Mononuclear cell (primary cell): ENCODE measurements around the gene WFIKKN1. TPM values are rescaled to one million over a fixed set of nuclear protein-coding genes. Genes with fewer than 3 reads are reported as not detected.
"Not testable (repeated sequence)": the region's sequence is repeated elsewhere in the genome, so short reads cannot be mapped to it uniquely, and the experiment has no call there.

Experiments used
- H3K27me3 ChIP-seq: 2 replicates; pipeline ENCODE4 v1.6.0; 2011; ENCODE audit warnings: low read length, control low read depth; ENCODE audit not compliant: insufficient read depth
- H3K4me1 ChIP-seq: 2 replicates; pipeline ENCODE4 v1.5.1; 2011; ENCODE audit warnings: mild to moderate bottlenecking, low read length, control low read depth; ENCODE audit not compliant: insufficient read depth
- H3K4me3 ChIP-seq: 2 replicates; pipeline ENCODE4 v1.5.1; 2011; ENCODE audit warnings: mild to moderate bottlenecking, low read length, moderate library complexity
- H3K9me3 ChIP-seq: 2 replicates; pipeline ENCODE4 v1.5.1; 2011; ENCODE audit warnings: low read depth, mild to moderate bottlenecking, control low read depth, low read length
- total RNA-seq: library from RNA; depleted of rRNA; stranded (reverse); fragments of >200 nt; gene quantifications from one replicate; pipeline ENCODE4 v1.2.3, GENCODE V29; 2012

The WFIKKN1 gene
- total RNA-seq, 1 donor = 0.31 TPM

GRCh38 chr16:591231-591630 is 39.6 kb upstream of the WFIKKN1 start:
- peaks cover 73% of the 10 kb centered on the region for H3K4me1 ChIP-seq
- no peaks in the 10 kb centered on the region for H3K27me3 ChIP-seq
- H3K9me3 ChIP-seq = no peaks in the 10 kb centered on the region
- no peak overlapping the region for H3K4me3 ChIP-seq

- Histone ChIP-seq H3K27me3 (no peaks in the 10 kb centered on the region), H3K4me3 (no peak overlapping the region), H3K4me1 (peaks cover 80% of the 10 kb centered on the region), H3K9me3 (no peaks in the 10 kb centered on the region)
These were observed 38.8 kb upstream of the WFIKKN1 start for GRCh38 chr16:591892-592517.

GRCh38 chr16:592518-593306 is 38.1 kb upstream of the WFIKKN1 start:
- Histone ChIP-seq H3K27me3 (no peaks in the 10 kb centered on the region), H3K9me3 (no peaks in the 10 kb centered on the region), H3K4me3 (no peak overlapping the region), H3K4me1 (peaks cover 74% of the 10 kb centered on the region)

- Histone ChIP-seq H3K4me3 (no peak overlapping the region), H3K27me3 (no peaks in the 10 kb centered on the region), H3K9me3 (no peaks in the 10 kb centered on the region), H3K4me1 (peaks cover 67% of the 10 kb centered on the region)
These were observed 37.4 kb upstream of the WFIKKN1 start for GRCh38 chr16:593406-593805.

GRCh38 chr16:593807-594206 is 37.0 kb upstream of the WFIKKN1 start:
- H3K4me1 ChIP-seq = peaks cover 63% of the 10 kb centered on the region
- H3K27me3 ChIP-seq = no peaks in the 10 kb centered on the region
- no peak overlapping the region for H3K4me3 ChIP-seq
- H3K9me3 ChIP-seq = no peaks in the 10 kb centered on the region

- H3K9me3 ChIP-seq = no peaks in the 10 kb centered on the region
- peaks cover 63% of the 10 kb centered on the region for H3K4me1 ChIP-seq
- no peaks in the 10 kb centered on the region for H3K27me3 ChIP-seq
- no peak overlapping the region for H3K4me3 ChIP-seq
These were observed 35.7 kb upstream of the WFIKKN1 start for GRCh38 chr16:595094-595528.

GRCh38 chr16:595942-596735 is 34.6 kb upstream of the WFIKKN1 start:
- H3K27me3 ChIP-seq = no peaks in the 10 kb centered on the region
- H3K4me3 ChIP-seq = no peak overlapping the region
- peaks cover 54% of the 10 kb centered on the region for H3K4me1 ChIP-seq
- no peaks in the 10 kb centered on the region for H3K9me3 ChIP-seq

GRCh38 chr16:596736-597060 is 34.1 kb upstream of the WFIKKN1 start:
- Histone ChIP-seq H3K4me3 (no peak overlapping the region), H3K27me3 (no peaks in the 10 kb centered on the region), H3K9me3 (no peaks in the 10 kb centered on the region), H3K4me1 (peaks cover 48% of the 10 kb centered on the region)

- H3K4me3 ChIP-seq, H3K27me3 ChIP-seq, H3K9me3 ChIP-seq: not testable (repeated sequence)
- H3K4me1 ChIP-seq = peaks cover 39% of the 10 kb centered on the region
These were observed 33.1 kb upstream of the WFIKKN1 start for GRCh38 chr16:597655-598054.

GRCh38 chr16:598823-599739 is 31.7 kb upstream of the WFIKKN1 start:
- Histone ChIP-seq H3K4me1 (peaks cover 25% of the 10 kb centered on the region), H3K4me3 (no peak overlapping the region), H3K9me3 (no peaks in the 10 kb centered on the region), H3K27me3 (no peaks in the 10 kb centered on the region)

GRCh38 chr16:600781-601180 is 30.0 kb upstream of the WFIKKN1 start:
- peaks cover 12% of the 10 kb centered on the region for H3K4me1 ChIP-seq
- no peaks in the 10 kb centered on the region for H3K9me3 ChIP-seq
- no peak overlapping the region for H3K4me3 ChIP-seq
- no peaks in the 10 kb centered on the region for H3K27me3 ChIP-seq

GRCh38 chr16:603933-604332 is 26.9 kb upstream of the WFIKKN1 start:
- H3K4me3 ChIP-seq = no peak overlapping the region
- no peaks in the 10 kb centered on the region for H3K27me3 ChIP-seq
- no peaks in the 10 kb centered on the region for H3K9me3 ChIP-seq
- no peaks in the 10 kb centered on the region for H3K4me1 ChIP-seq

GRCh38 chr16:606656-607307 is 24.0 kb upstream of the WFIKKN1 start:
- Histone ChIP-seq H3K27me3 (no peaks in the 10 kb centered on the region), H3K4me1 (no peaks in the 10 kb centered on the region), H3K4me3 (no peak overlapping the region), H3K9me3 (no peaks in the 10 kb centered on the region)

- no peaks in the 10 kb centered on the region for H3K9me3 ChIP-seq
- no peaks in the 10 kb centered on the region for H3K4me1 ChIP-seq
- H3K27me3 ChIP-seq = no peaks in the 10 kb centered on the region
- no peak overlapping the region for H3K4me3 ChIP-seq
These were observed 22.8 kb upstream of the WFIKKN1 start for GRCh38 chr16:608019-608418.
